GM23338 (cell line): ENCODE data around the gene CEACAM16.

Source experiments
- CREB1 ChIP-seq: fragments of 250-450 bp; sonication (Bioruptor Pico); IDR thresholded peaks from 2 replicates; pipeline ENCODE4 v1.5.0; 2020; ENCODE audit warnings: low read depth, mild to moderate bottlenecking, moderate library complexity
- CTCF ChIP-seq, 2 experiments: fragments of 200-600 bp in 1 of 2; sonication (generic) in 1 of 2; conservative IDR thresholded peaks; 2 replicates each; pipeline versions ENCODE4 v1.5.1 to v1.6.1; 2016 to 2017; ENCODE audit warnings: antibody characterized with exemption in 2 of 2, low read depth in 2 of 2, mild to moderate bottlenecking in 2 of 2, moderate library complexity in 1 of 2
- ETS1 ChIP-seq: IDR thresholded peaks from 2 replicates; pipeline ENCODE4 v1.6.1; 2016; ENCODE audit warnings: antibody characterized with exemption
- EZH2 ChIP-seq: fragments of 200-600 bp; sonication (generic); IDR thresholded peaks from one replicate; pipeline ENCODE4 v1.8.0; 2017; ENCODE audit warnings: antibody characterized with exemption, mild to moderate bottlenecking, low read depth; ENCODE audit not compliant: unreplicated experiment
- EZH2phosphoT487 ChIP-seq: fragments of 200-600 bp; sonication (generic); IDR thresholded peaks from one replicate; pipeline ENCODE4 v1.8.1; 2018; ENCODE audit warnings: antibody characterized with exemption; ENCODE audit not compliant: unreplicated experiment
- JUNB ChIP-seq: IDR thresholded peaks from one replicate; pipeline ENCODE4 v1.6.1; 2016; ENCODE audit warnings: antibody characterized with exemption; ENCODE audit not compliant: unreplicated experiment
- NANOG ChIP-seq: IDR thresholded peaks from 2 replicates; pipeline ENCODE4 v1.6.1; 2016; ENCODE audit warnings: antibody characterized with exemption, borderline replicate concordance
- POLR2AphosphoS5 ChIP-seq: IDR thresholded peaks from 2 replicates; pipeline ENCODE4 v1.6.1; 2016; ENCODE audit warnings: antibody characterized with exemption, low read depth
- REST ChIP-seq: IDR thresholded peaks from one replicate; pipeline ENCODE4 v1.6.1; 2018; ENCODE audit warnings: antibody characterized with exemption; ENCODE audit not compliant: unreplicated experiment
- STAT1 ChIP-seq: IDR thresholded peaks from one replicate; pipeline ENCODE4 v1.6.1; 2016; ENCODE audit warnings: antibody characterized with exemption; ENCODE audit not compliant: unreplicated experiment
- ZNF331 ChIP-seq: fragments of 250-450 bp; sonication (Bioruptor Pico); IDR thresholded peaks from 2 replicates; pipeline ENCODE4 v1.5.0; 2020; ENCODE audit warnings: low read depth, mild to moderate bottlenecking, moderate library complexity
- ZNF462 ChIP-seq: fragments of 250-450 bp; sonication (Bioruptor Pico); IDR thresholded peaks from 2 replicates; pipeline ENCODE4 v1.5.0; 2020; ENCODE audit warnings: mild to moderate bottlenecking, moderate library complexity

- no peak for TF ChIP-seq POLR2AphosphoS5
- no peak for TF ChIP-seq CTCF (conservative IDR thresholded peaks at IDR 0.05; ENCODE audit: low read depth in 2 of 2)
- TF ChIP-seq EZH2 = no peak
- TF ChIP-seq ZNF331 (CRISPR knock-in tag) = no peak
- TF ChIP-seq JUNB = no peak
- no peak for TF ChIP-seq CREB1 (CRISPR knock-in tag)
- TF ChIP-seq STAT1 = no peak
- TF ChIP-seq REST = no peak
- TF ChIP-seq EZH2phosphoT487 = no peak
- TF ChIP-seq ETS1 = no peak
- no peak for TF ChIP-seq NANOG
- no peak for TF ChIP-seq ZNF462
Observed at GRCh38 chr19:44672226-44672625, 26.7 kb upstream of the CEACAM16 start.
